A204.1 (cell line): ENCODE results near the gene ZNF335.

Experiments used
- FAIRE-seq: peaks from 2 replicates; lab custom pipeline; 2012; peaks lifted over from hg19 to GRCh38; lab: Jason Lieb, UNC

The ZNF335 gene

GRCh38 chr20:45951925-45952834 lies 19.8 kb downstream of the ZNF335 start:
- no peak for FAIRE-seq

GRCh38 chr20:45950330-45950646 lies 21.7 kb downstream of the ZNF335 start:
- FAIRE-seq, result no peak

- no peak for FAIRE-seq
These were observed 22.3 kb downstream of the ZNF335 start for GRCh38 chr20:45949542-45950329.

- no peak for FAIRE-seq
These were observed 23.1 kb downstream of the ZNF335 start for GRCh38 chr20:45948742-45949541.

- no peak for FAIRE-seq
These were observed 23.7 kb downstream of the ZNF335 start for GRCh38 chr20:45948261-45948733.

GRCh38 chr20:45947110-45947866 lies 24.7 kb downstream of the ZNF335 start:
- no peak for FAIRE-seq

GRCh38 chr20:45946149-45946970 lies 25.6 kb downstream of the ZNF335 start:
- no peak for FAIRE-seq

- no peak for FAIRE-seq
These were observed 26.3 kb downstream of the ZNF335 start for GRCh38 chr20:45945678-45946148.

GRCh38 chr20:45944965-45945677 lies 26.9 kb downstream of the ZNF335 start:
- no peak for FAIRE-seq

- no peak for FAIRE-seq
These were observed 27.6 kb downstream of the ZNF335 start for GRCh38 chr20:45944151-45944964.

GRCh38 chr20:45943613-45944012 lies 28.4 kb downstream of the ZNF335 start:
- FAIRE-seq, result no peak

- no peak for FAIRE-seq
These were observed 31.5 kb downstream of the ZNF335 start for GRCh38 chr20:45940469-45940868.

- no peak for FAIRE-seq
These were observed 31.9 kb downstream of the ZNF335 start for GRCh38 chr20:45940053-45940452.

- no peak for FAIRE-seq
These were observed 33.1 kb downstream of the ZNF335 start for GRCh38 chr20:45938727-45939438.

GRCh38 chr20:45937765-45938164 lies 34.2 kb downstream of the ZNF335 start:
- FAIRE-seq, result no peak

GRCh38 chr20:45935416-45936046 lies 36.5 kb downstream of the ZNF335 start:
- no peak for FAIRE-seq

- no peak for FAIRE-seq
These were observed 37.2 kb downstream of the ZNF335 start, which contains the start of gene PCIF1 for GRCh38 chr20:45934586-45935415. PCIF1 (plus strand) TSS chr20:45934683; CDS start chr20:45939000, 4,317 bp downstream.
